UCSD-AML1 (cell line): ENCODE measurements around the gene LRRTM4.
A peak's percentile ranks its signal among the peaks of the same experiment; 100 is the strongest.

Source experiments
- DNase-seq: peaks from one replicate; lab custom pipeline; 2025; ENCODE audit not compliant: unreplicated experiment; lab: John Stamatoyannopoulos, UW

Gene LRRTM4

DNA sequence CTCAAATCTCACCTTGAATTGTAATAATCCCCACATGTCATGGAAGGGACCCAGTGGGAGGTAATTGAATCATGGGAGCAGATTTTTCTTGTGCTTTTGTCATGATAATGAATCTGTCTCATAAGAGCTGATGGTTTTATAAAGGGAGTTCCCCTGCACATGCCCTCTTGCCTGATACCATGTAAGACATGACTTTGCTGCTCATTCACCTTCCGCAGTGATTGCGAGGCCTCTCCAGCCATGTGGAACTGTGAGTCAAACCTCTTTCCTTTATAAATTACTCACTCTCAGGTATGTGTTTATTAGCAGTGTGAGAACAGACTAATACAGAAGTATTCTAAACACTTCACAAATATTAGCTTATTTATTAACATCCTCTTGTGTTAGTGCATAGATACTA lies 516.7 kb downstream of the LRRTM4 start:
- DNase-seq = no peak

DNA sequence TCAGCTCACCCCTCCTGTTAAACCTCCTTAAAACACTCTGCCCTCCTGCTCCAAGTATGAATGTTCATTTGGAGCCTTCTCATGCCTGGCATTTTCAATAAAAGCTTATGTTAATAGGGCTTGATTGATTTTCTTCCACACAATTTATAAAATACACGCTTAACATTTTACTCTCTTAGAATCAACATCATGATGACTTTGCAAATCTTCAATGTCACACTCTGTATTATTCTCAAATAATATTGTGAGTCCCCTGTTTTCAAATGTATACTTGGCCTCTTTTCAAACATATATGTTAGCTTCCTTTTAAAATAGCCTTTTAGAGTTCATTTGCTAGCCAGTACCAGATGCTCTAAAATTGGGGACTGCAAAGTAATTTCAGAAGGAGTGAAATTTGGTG lies 520.3 kb downstream of the LRRTM4 start:
- no peak for DNase-seq

- no peak for DNase-seq
Observed at GRCh38 chr2:76998704-76999103, 523.5 kb downstream of the LRRTM4 start.

GRCh38 chr2:76998152-76998551 lies 524.0 kb downstream of the LRRTM4 start:
- DNase-seq = no peak

DNA sequence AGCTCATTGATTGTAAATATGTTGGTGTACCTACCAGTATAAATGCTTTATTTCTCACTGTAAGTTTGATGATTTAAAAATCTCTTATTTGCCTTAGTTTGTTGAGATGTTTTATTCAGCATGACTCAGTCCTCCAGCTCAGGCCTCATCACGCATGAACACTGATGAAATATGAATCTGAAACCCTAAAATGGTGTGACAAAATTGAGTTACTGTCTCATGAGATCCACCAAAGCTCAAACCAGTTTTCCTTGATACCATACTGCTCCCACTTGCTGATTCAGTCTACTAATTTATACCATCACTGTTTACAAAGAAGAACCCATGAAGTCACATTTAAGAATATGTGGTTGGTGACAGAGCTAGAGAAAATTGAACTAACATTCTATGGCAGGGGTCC lies 524.9 kb downstream of the LRRTM4 start:
- no peak for DNase-seq

- DNase-seq = no peak
Observed at GRCh38 chr2:76985387-76986136, 536.6 kb downstream of the LRRTM4 start.

GRCh38 chr2:76984359-76984758 lies 537.8 kb downstream of the LRRTM4 start:
- no peak for DNase-seq

DNA sequence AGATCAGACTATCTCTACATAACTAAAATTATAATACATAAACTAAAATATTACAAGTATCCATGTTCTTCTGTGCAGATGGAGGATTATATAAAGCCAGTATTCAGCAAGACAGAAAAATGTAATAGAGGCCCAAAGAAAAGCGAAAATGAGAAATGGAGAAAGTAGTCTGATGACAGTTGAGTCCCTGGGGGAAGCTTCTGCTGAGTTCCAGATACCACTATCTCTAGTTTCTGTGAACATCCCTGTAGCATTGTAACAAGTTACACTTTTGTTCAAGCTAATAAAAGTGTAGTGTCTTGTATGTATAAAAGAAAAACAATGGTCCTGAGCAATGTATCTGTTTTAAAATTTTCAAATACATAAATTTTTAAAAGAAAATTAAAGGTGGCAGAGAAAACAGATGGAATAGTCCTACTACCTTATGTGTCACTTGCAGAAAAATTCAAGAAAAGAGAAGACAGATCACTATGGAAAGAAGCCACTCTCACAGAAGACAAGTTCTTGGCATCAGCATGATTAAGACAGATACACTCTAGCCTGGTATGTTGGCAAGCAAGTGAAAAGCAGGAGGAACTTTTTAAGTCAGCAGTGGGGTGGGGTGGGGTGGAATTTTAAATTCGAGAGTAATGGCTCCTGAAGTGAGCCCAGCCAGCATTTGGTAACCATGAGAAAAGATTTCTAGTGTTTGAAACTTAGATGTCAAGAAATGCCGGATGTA lies 541.9 kb downstream of the LRRTM4 start:
- DNase-seq = no peak

- no peak for DNase-seq
Observed at GRCh38 chr2:76977846-76978727, 544.1 kb downstream of the LRRTM4 start.

DNA sequence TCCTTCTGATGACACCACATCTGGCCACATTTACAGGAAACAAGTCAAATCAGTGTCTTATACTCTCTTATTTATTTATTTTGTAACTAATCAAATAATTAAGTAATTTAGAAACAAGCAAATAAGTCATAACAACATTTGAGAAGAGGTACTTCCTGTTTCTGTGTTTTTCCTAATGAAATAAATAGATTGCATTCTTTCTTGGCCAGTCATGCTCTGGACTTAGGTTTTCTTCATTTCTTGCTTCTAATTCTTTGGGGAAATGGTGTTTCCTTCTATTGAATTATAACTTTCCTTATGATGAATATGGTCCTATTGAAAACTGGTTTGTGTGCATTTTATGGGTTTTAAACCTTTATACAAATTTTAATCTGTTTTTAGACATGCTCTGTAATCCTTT lies 546.4 kb downstream of the LRRTM4 start:
- DNase-seq = no peak

DNA sequence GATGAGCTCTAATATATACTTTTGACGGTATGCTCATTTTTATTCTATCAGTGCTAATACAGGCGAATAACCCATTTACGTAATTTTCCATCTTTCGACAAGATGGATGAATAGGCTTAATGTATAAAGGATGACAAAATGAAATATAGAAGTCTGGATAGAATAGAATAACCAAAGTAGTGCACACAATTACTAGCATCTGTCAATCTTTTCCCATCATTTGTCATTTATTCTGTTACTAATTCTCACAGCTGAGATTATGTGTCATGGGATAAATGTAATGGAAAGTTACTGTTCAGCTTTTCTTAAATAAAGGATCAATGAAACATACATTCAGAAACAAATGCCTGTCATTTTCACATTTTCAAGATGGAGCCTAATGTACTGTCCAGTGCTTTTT lies 548.6 kb downstream of the LRRTM4 start:
- DNase-seq = no peak

- no peak for DNase-seq
Observed at GRCh38 chr2:76965772-76966171, 556.4 kb downstream of the LRRTM4 start.

DNA sequence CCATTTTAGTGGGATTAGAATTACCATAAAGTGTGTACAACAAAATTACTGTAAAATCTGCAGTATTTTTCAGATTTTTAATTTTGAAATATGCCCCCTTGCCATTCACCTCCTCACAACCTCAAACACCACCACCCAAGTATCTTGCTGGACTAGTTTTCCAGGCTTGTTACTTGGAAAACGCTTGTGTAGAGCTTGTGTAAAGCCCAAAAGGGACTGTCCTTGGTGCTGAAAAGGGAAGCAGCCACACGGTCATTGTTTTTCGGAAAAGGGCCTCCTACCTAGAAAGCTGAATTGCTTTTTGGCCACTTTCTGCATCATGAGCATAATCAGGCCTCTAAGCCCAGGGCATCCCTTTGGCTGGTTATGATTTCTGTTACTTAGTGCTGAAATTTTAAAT lies 563.4 kb downstream of the LRRTM4 start:
- peak; percentile 7 for DNase-seq

- no peak for DNase-seq
Observed at GRCh38 chr2:76953733-76954347, 568.3 kb downstream of the LRRTM4 start.

DNA sequence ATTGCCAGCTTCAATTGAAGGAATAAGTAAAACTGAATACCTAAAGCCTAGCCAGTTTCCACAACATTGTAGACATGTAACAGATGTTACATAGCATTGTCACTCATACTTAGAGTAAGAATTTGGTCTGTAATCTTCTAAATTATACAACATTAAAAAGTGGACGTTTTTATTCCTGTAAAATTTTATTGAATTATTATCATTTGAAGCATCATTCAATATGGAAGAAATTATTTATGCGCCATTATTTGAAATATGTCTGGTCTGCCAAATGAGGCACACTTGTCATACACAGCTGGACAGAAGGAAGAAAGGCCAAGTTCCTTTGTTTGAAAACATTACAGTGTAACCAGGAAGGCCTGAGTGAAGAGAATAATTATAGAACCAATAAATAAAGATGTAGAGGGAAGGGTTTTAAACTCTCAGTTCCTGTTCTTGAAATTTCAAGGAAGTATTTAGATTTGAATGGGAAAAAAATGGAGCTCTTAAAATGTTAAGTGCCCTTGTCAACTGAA lies 575.5 kb downstream of the LRRTM4 start:
- DNase-seq = no peak

- no peak for DNase-seq
Observed at GRCh38 chr2:76940559-76940958, 581.6 kb downstream of the LRRTM4 start.

DNA sequence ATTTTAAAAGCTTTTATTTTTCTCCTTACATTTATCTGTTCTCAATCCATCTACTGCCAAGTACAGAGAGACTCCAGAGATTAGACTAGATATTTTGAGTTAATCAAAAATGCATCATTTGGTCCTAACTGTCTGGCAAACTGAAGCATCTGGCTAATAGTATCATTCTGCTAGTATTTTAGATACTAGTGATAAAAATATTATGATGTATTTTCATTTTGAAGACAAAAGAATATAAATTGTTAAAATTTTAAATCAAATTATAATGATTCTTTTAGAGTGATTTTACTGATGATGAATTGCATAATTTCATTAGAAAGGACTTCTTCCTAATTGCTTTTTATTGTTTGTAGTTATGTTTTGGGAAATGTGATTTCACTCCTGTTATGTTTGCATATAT lies 584.0 kb downstream of the LRRTM4 start:
- no peak for DNase-seq

- DNase-seq = no peak
Observed at GRCh38 chr2:76932550-76932949, 589.6 kb downstream of the LRRTM4 start.

DNA sequence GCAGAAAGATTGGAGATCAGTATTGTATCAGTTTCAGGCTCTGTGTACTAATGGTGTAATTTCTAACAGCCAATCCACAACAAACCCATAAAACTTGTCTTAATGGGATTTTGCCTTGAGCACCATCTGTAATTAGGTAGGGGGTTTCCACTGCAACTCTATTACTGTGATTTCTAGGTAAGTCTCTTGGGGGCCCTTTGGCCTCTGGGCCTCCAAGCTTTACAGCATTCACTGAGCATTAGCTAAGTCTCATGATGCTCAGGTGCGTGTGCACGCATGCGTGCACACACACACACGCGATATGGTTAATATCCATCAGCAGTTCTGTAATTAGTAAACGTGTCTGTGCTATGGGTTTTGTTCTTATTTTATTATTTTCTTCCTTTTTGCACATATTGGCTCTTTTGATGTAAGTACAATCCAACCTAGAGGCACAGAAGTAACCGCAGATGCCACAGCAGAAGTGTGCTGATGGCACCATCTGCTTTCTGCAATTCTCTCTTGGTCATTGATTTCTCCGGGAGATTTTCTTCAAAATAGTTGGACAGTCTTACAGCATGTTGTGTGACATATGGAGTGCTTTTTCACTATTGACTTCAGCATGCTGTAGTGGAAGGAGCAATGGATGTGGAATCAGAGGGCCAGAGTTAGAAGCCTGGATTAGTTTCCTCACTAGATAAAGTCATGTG lies 592.0 kb downstream of the LRRTM4 start:
- no peak for DNase-seq

DNA sequence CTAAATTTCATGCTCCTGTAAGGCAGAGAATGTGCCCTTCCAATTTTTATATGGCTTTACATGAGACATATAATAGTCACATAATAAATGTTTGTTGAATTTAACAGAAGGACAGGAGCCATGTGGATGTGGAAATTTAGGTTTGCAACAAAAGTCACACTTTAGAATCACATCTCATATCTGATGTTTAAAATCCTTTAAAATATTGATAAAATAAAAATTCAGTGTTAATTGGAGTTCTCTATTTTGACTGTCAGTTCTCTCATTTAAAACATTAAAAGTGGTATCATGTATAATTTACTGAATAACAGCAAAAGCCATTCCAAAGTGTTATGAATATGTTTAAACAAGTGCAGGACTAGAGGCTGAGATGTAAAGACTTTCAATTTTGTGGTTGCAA lies 594.1 kb downstream of the LRRTM4 start:
- DNase-seq = no peak
